BJ (cell line): ENCODE results near the gene PLA2G2D. TPM values are rescaled to one million over a fixed set of nuclear protein-coding genes. Genes with fewer than 3 reads are reported as not detected.

ENCODE experiments used
- CTCF ChIA-PET: fragments of 350-600 bp; formaldehyde crosslinking; extraction: SDS; loops from one replicate; lab custom pipeline; 2021; ENCODE audit warnings: antibody characterized with exemption, inconsistent platforms; lab: Yijun Ruan, JAX
- POLR2A ChIA-PET: fragments of 300-600 bp; sonication (Branson Sonifier 250); formaldehyde crosslinking; extraction: SDS; loops from one replicate; lab custom pipeline; 2021; ENCODE audit warnings: antibody characterized with exemption; lab: Charles Lee
- DNase-seq: peaks from one replicate; pipeline ENCODE4 v3.0.0-alpha.2; 2011; ENCODE audit warnings: low read depth
- H3K27me3 ChIP-seq: 2 replicates; pipeline ENCODE4 v1.6.0; 2011; ENCODE audit warnings: low read length; ENCODE audit not compliant: control insufficient read depth, insufficient read depth
- H3K36me3 ChIP-seq: 2 replicates; pipeline ENCODE4 v1.5.1; 2011; ENCODE audit warnings: low read length; ENCODE audit not compliant: control insufficient read depth, insufficient read depth
- H3K4me3 ChIP-seq: 2 replicates; pipeline ENCODE4 v1.5.1; 2011; ENCODE audit warnings: low read depth, mild to moderate bottlenecking, control low read depth, low read length
- CTCF ChIP-seq: IDR thresholded peaks from 2 replicates; pipeline ENCODE4 v1.5.1; 2011; ENCODE audit warnings: low read depth, mild to moderate bottlenecking, control low read depth, inconsistent platforms, low read length, moderate library complexity; ENCODE audit not compliant: insufficient read depth
- polyA plus RNA-seq: library from polyadenylated mRNA; depleted of rRNA; stranded (reverse); fragments of >200 nt; gene quantifications from 2 replicates; pipeline ENCODE4 v1.2.3, GENCODE V29; 2011

PLA2G2D gene
- polyA plus RNA-seq, 1 experiment = not detected

- no peak for TF ChIP-seq CTCF
- DNase-seq = no peak
- Histone ChIP-seq H3K27me3 (no peaks in the 10 kb centered on the region; the same call in none of the 2 replicates), H3K4me3 (no peak overlapping the region), H3K36me3 (no peaks in the 10 kb centered on the region)
- POLR2A ChIA-PET = no interaction called here
- CTCF ChIA-PET = interaction anchor here (1.1 to 1.3 kb wide), 2 partner anchors 22 to 29 kb away, joined by 3 to 5 read pairs; no protein-coding TSS in a partner anchor
These were observed 4.6 kb upstream of the PLA2G2D start for GRCh38 chr1:20123722-20124455.

GRCh38 chr1:20120796-20121195 lies 1.5 kb upstream of the PLA2G2D start:
- DNase-seq = no peak
- no peak for TF ChIP-seq CTCF
- POLR2A ChIA-PET = no interaction called here
- CTCF ChIA-PET = no interaction called here
- no peaks in the 10 kb centered on the region for H3K36me3 ChIP-seq
- H3K27me3 ChIP-seq = no peaks in the 10 kb centered on the region; the same call in none of the 2 replicates
- H3K4me3 ChIP-seq = no peak overlapping the region

GRCh38 chr1:20117236-20117635 lies 2.1 kb downstream of the PLA2G2D start:
- no peak for DNase-seq
- Histone ChIP-seq H3K4me3 (no peak overlapping the region), H3K27me3 (peaks cover 2% of the 10 kb centered on the region), H3K36me3 (no peaks in the 10 kb centered on the region)
- TF ChIP-seq CTCF = no peak
- POLR2A ChIA-PET = no interaction called here
- CTCF ChIA-PET = interaction anchor here (0.8 kb wide), 1 partner anchor 9 kb away, joined by 3 read pairs; no protein-coding TSS in a partner anchor

GRCh38 chr1:20115916-20116315 lies 3.4 kb downstream of the PLA2G2D start:
- DNase-seq = no peak
- CTCF ChIA-PET = interaction anchor here (1.2 kb wide), 1 partner anchor 19 kb away, joined by 3 read pairs; no protein-coding TSS in a partner anchor
- POLR2A ChIA-PET = no interaction called here
- Histone ChIP-seq H3K4me3 (no peak overlapping the region), H3K36me3 (no peaks in the 10 kb centered on the region), H3K27me3 (peaks cover 3% of the 10 kb centered on the region)
- no peak for TF ChIP-seq CTCF

GRCh38 chr1:20115479-20115878 lies 3.9 kb downstream of the PLA2G2D start:
- DNase-seq = no peak
- ChIA-PET CTCF (interaction anchor here (1.2 kb wide), 1 partner anchor 19 kb away, joined by 3 read pairs; no protein-coding TSS in a partner anchor), POLR2A (no interaction called here)
- Histone ChIP-seq H3K4me3 (no peak overlapping the region), H3K36me3 (no peaks in the 10 kb centered on the region), H3K27me3 (peaks cover 3% of the 10 kb centered on the region; the same call in 1 of the 2 replicates)
- no peak for TF ChIP-seq CTCF
